NCI-H82 (cell line): ENCODE data around the gene ADAP1.

ENCODE experiments used
- DNase-seq: peaks from one replicate; lab custom pipeline; 2025; lab: John Stamatoyannopoulos, UW

The ADAP1 gene

GRCh38 chr7:988426-988911, 34.0 kb upstream of the ADAP1 start:
- DNase-seq: no peak

- no peak for DNase-seq
These were observed 33.4 kb upstream of the ADAP1 start for GRCh38 chr7:987909-988308.

- no peak for DNase-seq
These were observed 32.6 kb upstream of the ADAP1 start for GRCh38 chr7:986766-987751.

- no peak for DNase-seq
These were observed 31.6 kb upstream of the ADAP1 start for GRCh38 chr7:985915-986741.

- no peak for DNase-seq
These were observed 30.6 kb upstream of the ADAP1 start for GRCh38 chr7:985127-985416.

- no peak for DNase-seq
These were observed 30.1 kb upstream of the ADAP1 start for GRCh38 chr7:984361-985126.

GRCh38 chr7:983616-984071, 29.2 kb upstream of the ADAP1 start:
- no peak for DNase-seq

- no peak for DNase-seq
These were observed 28.6 kb upstream of the ADAP1 start, which contains the start of gene CYP2W1 for GRCh38 chr7:983004-983615. Gene CYP2W1, plus strand, starts transcription at chr7:983181. Its CDS starts 31 bp downstream, at chr7:983212.

GRCh38 chr7:982511-983003, 28.1 kb upstream of the ADAP1 start:
- no peak for DNase-seq

- DNase-seq: peak; percentile 96
These were observed 27.5 kb upstream of the ADAP1 start for GRCh38 chr7:981793-982510.

- DNase-seq: peak; percentile 61
These were observed 25.5 kb upstream of the ADAP1 start for GRCh38 chr7:979886-980571.

- no peak for DNase-seq
These were observed 24.7 kb upstream of the ADAP1 start for GRCh38 chr7:979151-979550.

- DNase-seq: no peak
These were observed 24.1 kb upstream of the ADAP1 start for GRCh38 chr7:978416-979091.

GRCh38 chr7:978049-978346, 23.5 kb upstream of the ADAP1 start:
- peak; percentile 54 for DNase-seq

- DNase-seq: no peak
These were observed 23.0 kb upstream of the ADAP1 start for GRCh38 chr7:977326-978048.

- no peak for DNase-seq
These were observed 22.4 kb upstream of the ADAP1 start for GRCh38 chr7:976901-977325.

GRCh38 chr7:975702-976473, 21.4 kb upstream of the ADAP1 start:
- no peak for DNase-seq
